Measurements from ENCODE around the gene GNAQ. TPM values are rescaled to one million over a fixed set of nuclear protein-coding genes. Genes with fewer than 3 reads are reported as not detected.

GNAQ gene
- total and polyA plus RNA-seq, 2 of the 13 experiments (the other 11 are each of a cell fraction or from before 2014, with no cell fraction given) = 16.5 to 17.7 TPM

DNA sequence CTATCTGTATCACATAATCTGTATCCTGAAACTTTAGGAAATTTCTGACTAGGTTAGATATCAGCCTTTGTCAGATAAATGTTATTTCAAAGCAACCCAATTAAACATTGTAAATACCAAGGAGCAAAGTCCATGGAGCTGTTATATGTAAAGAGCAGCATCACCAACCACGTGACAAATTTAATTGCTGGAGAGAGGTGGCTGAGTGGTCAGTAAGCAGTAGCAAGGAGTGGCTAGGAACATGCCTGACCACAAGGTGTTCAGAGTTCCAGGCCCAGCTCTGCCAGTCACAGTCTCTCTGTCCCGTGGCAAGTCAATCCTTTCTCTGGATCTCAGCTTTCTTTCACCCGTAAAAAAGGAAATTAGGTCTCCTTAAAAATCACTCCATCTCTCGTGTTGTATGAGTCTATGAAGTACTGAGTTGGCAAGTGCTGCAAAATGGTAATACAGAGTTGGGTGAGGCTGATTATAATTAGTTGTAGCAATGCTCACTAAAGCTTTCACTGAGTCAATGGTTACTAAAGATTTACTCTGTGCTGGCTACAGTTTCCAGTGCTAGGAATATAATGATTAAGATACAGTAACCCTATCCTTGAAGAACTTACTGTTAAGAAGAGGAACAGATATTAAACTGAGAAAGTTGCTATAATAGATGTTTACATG is 166.1 kb downstream of the GNAQ start:
- H3K4me3 ChIP-seq (replicated peaks in 1 of 3; ENCODE audit: insufficient read depth in 1 of 3, low read depth in 2 of 3, low read length in 3 of 3) = no peak overlapping the region
- no peak overlapping the region for H3K27ac ChIP-seq (ENCODE audit: extremely low read length, insufficient read depth, low read length)
- no peaks in the 10 kb centered on the region for H4K20me1 ChIP-seq (ENCODE audit: insufficient read depth, low read length)
- ChIA-PET POLR2A (no interaction called here), CTCF (ENCODE audit: low intra/inter-chr PET ratio, low total read pairs) (no interaction called here)
- 85% methylated on average over 4 of the region's 4 CpGs for WGBS (ENCODE audit: low lambda C conversion rate)
- H3K79me2 ChIP-seq (ENCODE audit: insufficient read depth, low read length) = no peaks in the 10 kb centered on the region
- no peak for ATAC-seq
- peaks cover 0 to 5% of the 10 kb centered on the region in 2 experiments; a peak in 2 of 5 replicates for H3K36me3 ChIP-seq (replicated peaks in 1 of 2; ENCODE audit: control insufficient read depth in 1 of 2, insufficient read depth in 2 of 2, low read length in 2 of 2)
- no TSS peak for BruUV-seq (replicated peaks)
- DNase-seq (ENCODE audit: low spot score) = peak; percentile 13
- H3K4me1 ChIP-seq (ENCODE audit: insufficient read depth, low read length) = peaks cover 10% of the 10 kb centered on the region
- no peak for TF ChIP-seq NAIF1 (CRISPR knock-in tag; IDR thresholded peaks at IDR 0.05; ENCODE audit: borderline replicate concordance)
- no peak overlapping the region for H3K4me2 ChIP-seq (ENCODE audit: low read depth, low read length)
- intact Hi-C loops (cut with micrococcal nuclease; ENCODE audit: unreplicated experiment) = no loop called here
- H3K9me3 ChIP-seq (ENCODE audit: low read length) = peaks cover 11% of the 10 kb centered on the region; the same call in 1 of the 2 replicates
- H3K9ac ChIP-seq (ENCODE audit: insufficient read depth, low read depth, low read length) = no peak overlapping the region
- in situ Hi-C loops (cut with HindIII; ENCODE audit: extremely low pct_ligation_motif_present, low pct_unique_long_range_greater_than_20kb) = no loop called here
- no peak for FAIRE-seq
- no peaks in the 10 kb centered on the region for H3K27me3 ChIP-seq (ENCODE audit: control insufficient read depth in 1 of 2, insufficient read depth in 2 of 2, low read length in 2 of 2)
- no peak overlapping the region for H2AFZ ChIP-seq (ENCODE audit: low read length)

DNA sequence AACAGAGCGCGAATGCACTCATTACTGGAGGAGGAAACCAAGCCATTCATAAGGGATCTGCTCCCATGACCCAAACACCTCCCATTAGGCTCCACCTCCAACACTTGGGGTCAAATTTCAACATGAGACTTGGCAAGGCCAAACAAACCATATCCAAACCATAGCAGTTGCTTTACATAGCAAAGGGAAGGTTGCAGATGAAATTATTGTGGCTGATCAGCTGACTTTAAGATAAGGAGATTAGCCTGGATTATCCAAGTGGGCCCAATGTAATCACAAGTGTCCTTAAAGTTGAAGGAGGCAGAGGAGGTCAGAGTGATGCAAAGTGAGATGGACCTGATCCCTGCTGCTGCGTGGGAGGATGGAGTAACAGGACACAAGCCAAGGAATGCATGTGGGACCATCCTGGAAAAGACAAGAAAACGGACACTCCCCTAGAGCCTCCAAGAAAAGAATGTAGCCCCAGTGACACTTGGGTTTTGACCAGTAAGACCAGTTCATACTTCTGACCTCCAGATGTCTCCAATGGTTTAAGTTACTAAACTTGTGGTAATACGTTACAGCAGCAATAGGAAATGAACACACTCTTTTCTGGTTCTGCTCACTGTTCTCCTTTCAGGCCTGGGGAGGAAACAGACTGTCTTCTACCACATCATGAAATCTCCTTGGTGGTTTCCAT is 167.3 kb downstream of the GNAQ start:
- no peaks in the 10 kb centered on the region for H3K79me2 ChIP-seq (ENCODE audit: insufficient read depth, low read length)
- H3K9me3 ChIP-seq (ENCODE audit: low read length) = peaks cover 11% of the 10 kb centered on the region; the same call in 1 of the 2 replicates
- no peak for ATAC-seq
- TF ChIP-seq ZFP62 (CRISPR knock-in tag; IDR thresholded peaks at IDR 0.05) (no peak), ZNF775 (CRISPR knock-in tag; IDR thresholded peaks at IDR 0.05; ENCODE audit: borderline replicate concordance) (no peak), ZNF138 (CRISPR knock-in tag; IDR thresholded peaks at IDR 0.05; ENCODE audit: low read depth) (no peak), HDAC6 (IDR thresholded peaks at IDR 0.05; ENCODE audit: low read depth, low read length) (no peak), TCF12 (IDR thresholded peaks at IDR 0.05) (no peak), TCF12 (CRISPR knock-in tag; IDR thresholded peaks at IDR 0.05) (no peak), HIVEP1 (CRISPR knock-in tag; IDR thresholded peaks at IDR 0.05) (no peak), FOXK1 (CRISPR knock-in tag; IDR thresholded peaks at IDR 0.05; ENCODE audit: borderline replicate concordance, low read depth) (no peak), RXRB (CRISPR knock-in tag; IDR thresholded peaks at IDR 0.05; ENCODE audit: borderline replicate concordance) (no peak), TEAD3 (CRISPR knock-in tag; optimal IDR thresholded peaks at IDR 0.05; ENCODE audit: borderline replicate concordance) (no peak)
- TF ChIP-seq, protein P1, sequence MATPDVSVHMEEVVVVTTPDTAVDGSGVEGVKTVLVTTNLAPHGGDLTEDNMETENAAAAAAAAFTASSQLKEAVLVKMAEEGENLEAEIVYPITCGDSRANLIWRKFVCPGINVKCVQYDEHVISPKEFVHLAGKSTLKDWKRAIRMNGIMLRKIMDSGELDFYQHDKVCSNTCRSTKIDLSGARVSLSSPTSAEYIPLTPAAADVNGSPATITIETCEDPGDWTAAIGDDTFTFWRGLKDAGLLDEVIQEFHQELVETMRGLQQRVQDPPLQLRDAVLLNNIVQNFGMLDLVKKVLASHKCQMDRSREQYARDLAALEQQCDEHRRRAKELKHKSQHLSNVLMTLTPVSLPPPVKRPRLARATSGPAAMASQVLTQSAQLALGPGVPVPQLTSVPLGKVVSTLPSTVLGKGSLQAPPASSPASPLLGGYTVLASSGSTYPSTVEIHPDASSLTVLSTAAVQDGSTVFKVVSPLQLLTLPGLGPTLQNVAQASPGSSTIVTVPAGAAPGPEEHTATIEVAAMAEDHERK (CRISPR knock-in tag; IDR thresholded peaks at IDR 0.05; ENCODE audit: low read depth) = no peak
- TF ChIP-seq, protein P2, sequence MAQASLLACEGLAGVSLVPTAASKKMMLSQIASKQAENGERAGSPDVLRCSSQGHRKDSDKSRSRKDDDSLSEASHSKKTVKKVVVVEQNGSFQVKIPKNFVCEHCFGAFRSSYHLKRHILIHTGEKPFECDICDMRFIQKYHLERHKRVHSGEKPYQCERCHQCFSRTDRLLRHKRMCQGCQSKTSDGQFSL (CRISPR knock-in tag; IDR thresholded peaks at IDR 0.05) = no peak
- TF ChIP-seq, protein P3, sequence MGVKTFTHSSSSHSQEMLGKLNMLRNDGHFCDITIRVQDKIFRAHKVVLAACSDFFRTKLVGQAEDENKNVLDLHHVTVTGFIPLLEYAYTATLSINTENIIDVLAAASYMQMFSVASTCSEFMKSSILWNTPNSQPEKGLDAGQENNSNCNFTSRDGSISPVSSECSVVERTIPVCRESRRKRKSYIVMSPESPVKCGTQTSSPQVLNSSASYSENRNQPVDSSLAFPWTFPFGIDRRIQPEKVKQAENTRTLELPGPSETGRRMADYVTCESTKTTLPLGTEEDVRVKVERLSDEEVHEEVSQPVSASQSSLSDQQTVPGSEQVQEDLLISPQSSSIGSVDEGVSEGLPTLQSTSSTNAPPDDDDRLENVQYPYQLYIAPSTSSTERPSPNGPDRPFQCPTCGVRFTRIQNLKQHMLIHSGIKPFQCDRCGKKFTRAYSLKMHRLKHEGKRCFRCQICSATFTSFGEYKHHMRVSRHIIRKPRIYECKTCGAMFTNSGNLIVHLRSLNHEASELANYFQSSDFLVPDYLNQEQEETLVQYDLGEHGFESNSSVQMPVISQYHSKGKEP (CRISPR knock-in tag; IDR thresholded peaks at IDR 0.05) = no peak

More for the DNA sequence above, 167.3 kb downstream of the GNAQ start:
- Histone ChIP-seq H3K27ac (ENCODE audit: extremely low read length, insufficient read depth, low read length) (no peak overlapping the region), H4K20me1 (ENCODE audit: insufficient read depth, low read length) (no peaks in the 10 kb centered on the region), H3K27me3 (ENCODE audit: control insufficient read depth in 1 of 2, insufficient read depth in 2 of 2, low read length in 2 of 2) (no peaks in the 10 kb centered on the region), H3K4me1 (ENCODE audit: insufficient read depth, low read length) (peaks cover 10% of the 10 kb centered on the region), H3K36me3 (replicated peaks in 1 of 2; ENCODE audit: control insufficient read depth in 1 of 2, insufficient read depth in 2 of 2, low read length in 2 of 2) (peaks cover 0 to 5% of the 10 kb centered on the region in 2 experiments; a peak in 2 of 5 replicates), H3K9ac (ENCODE audit: insufficient read depth, low read depth, low read length) (no peak overlapping the region), H2AFZ (ENCODE audit: low read length) (no peak overlapping the region), H3K4me3 (replicated peaks in 1 of 3; ENCODE audit: insufficient read depth in 1 of 3, low read depth in 2 of 3, low read length in 3 of 3) (no peak overlapping the region), H3K4me2 (ENCODE audit: low read depth, low read length) (no peak overlapping the region)
- DNase-seq (ENCODE audit: low spot score) = no peak
- intact Hi-C loops (cut with micrococcal nuclease; ENCODE audit: unreplicated experiment) = no loop called here
- FAIRE-seq = no peak
- in situ Hi-C loops (cut with HindIII; ENCODE audit: extremely low pct_ligation_motif_present, low pct_unique_long_range_greater_than_20kb) = no loop called here
- WGBS (ENCODE audit: low lambda C conversion rate) = 97% methylated on average over 5 of the region's 5 CpGs
- ChIA-PET POLR2A (no interaction called here), CTCF (ENCODE audit: low intra/inter-chr PET ratio, low total read pairs) (no interaction called here)
- no TSS peak for BruUV-seq (replicated peaks)

Data from HepG2 (cell line).